Measurements from ENCODE around the gene UBR4. TPM values are rescaled to one million over a fixed set of nuclear protein-coding genes. Genes with fewer than 3 reads are reported as not detected.

Gene UBR4
- total and polyA plus RNA-seq, 2 of the 8 experiments (the other 6 are each of a cell fraction or from before 2014, with no cell fraction given): 139 to 152 TPM

DNA sequence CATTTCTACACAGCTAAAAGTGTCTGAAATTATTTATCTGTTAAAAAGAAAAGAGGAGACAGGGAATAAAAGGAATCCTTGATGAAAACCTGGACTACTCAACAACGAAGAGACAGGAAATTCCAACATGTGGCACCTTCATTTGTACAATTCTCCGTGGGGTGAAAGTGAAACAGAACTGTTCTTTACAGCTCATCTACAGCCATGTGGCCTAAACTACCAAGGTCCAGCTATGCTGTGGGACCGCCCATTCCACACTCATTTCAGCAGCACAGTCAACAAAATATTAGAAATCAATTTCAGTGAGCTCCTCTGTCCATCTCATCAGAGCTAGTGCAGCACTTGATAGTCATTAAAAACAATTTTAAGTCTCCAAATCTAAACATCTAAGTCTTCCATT, 44.0 kb downstream of the UBR4 start:
- H2AK5ac ChIP-seq (ENCODE audit: low read depth, low read length): no peak overlapping the region
- no peak overlapping the region for H3K18ac ChIP-seq (ENCODE audit: extremely low read depth, low read length)
- no peak overlapping the region for H2AFZ ChIP-seq (ENCODE audit: low read length)
- H3K23me2 ChIP-seq (ENCODE audit: low read depth, low read length): no peaks in the 10 kb centered on the region
- DNase-seq (ENCODE audit: low read depth in 1 of 2, low spot score in 2 of 2) (no peak), FAIRE-seq (no peak)
- ChIA-PET POLR2A (ENCODE audit: partially characterized antibody) (interaction anchor here (1.5 kb wide), 1 partner anchor 17 kb away, joined by 5 read pairs; no protein-coding TSS in a partner anchor), CTCF (ENCODE audit: partially characterized antibody) (interaction anchor here (0.6 to 1.8 kb wide), 6 partner anchors 10 to 75 kb away, joined by 3 to 7 read pairs (median 4); no protein-coding TSS in a partner anchor)
- H3K14ac ChIP-seq (ENCODE audit: insufficient read length): no peak overlapping the region
- 0 out of 2 replicates have a peak, but pooled peaks cover 2% of the 10 kb centered on the region for H3K79me1 ChIP-seq (ENCODE audit: low read depth, low read length)
- H3K27ac ChIP-seq (ENCODE audit: low read depth, low read length): no peak overlapping the region
- no peak overlapping the region for H3K4ac ChIP-seq (replicated peaks; ENCODE audit: insufficient read length, low read depth, low read length)
- no peak overlapping the region for H4K91ac ChIP-seq (replicated peaks; ENCODE audit: insufficient read length, low read length)
- H2BK20ac ChIP-seq (ENCODE audit: low read length): no peak overlapping the region
- H2BK12ac ChIP-seq (ENCODE audit: low read depth, low read length): no peak overlapping the region
- no peak overlapping the region for H2BK5ac ChIP-seq (ENCODE audit: low read depth, low read length)
- no peak overlapping the region for H4K8ac ChIP-seq (ENCODE audit: extremely low read depth, insufficient read depth, low read length)
- H4K5ac ChIP-seq (ENCODE audit: insufficient read length, low read depth, low read length): no peak overlapping the region
- no peaks in the 10 kb centered on the region for H3K4me1 ChIP-seq (replicated peaks in 1 of 4; ENCODE audit: control insufficient read depth in 3 of 4, insufficient read depth in 4 of 4, low read length in 3 of 4)
- H3K4me3 ChIP-seq (ENCODE audit: extremely low read depth in 1 of 4, insufficient read depth in 2 of 4, low read depth in 3 of 4, low read length in 4 of 4): no peak overlapping the region
- peaks cover 2 to 3% of the 10 kb centered on the region in 2 experiments for H4K20me1 ChIP-seq (replicated peaks in 1 of 2; ENCODE audit: control insufficient read depth in 1 of 2, insufficient read depth in 2 of 2, low read length in 2 of 2)
- no peak overlapping the region for H3K4me2 ChIP-seq (ENCODE audit: insufficient read depth in 1 of 2, low read depth in 2 of 2, low read length in 2 of 2)
- no peak overlapping the region for H3K9ac ChIP-seq (replicated peaks in 1 of 4; ENCODE audit: extremely low read depth in 1 of 4, low read depth in 3 of 4, low read length in 3 of 4)
- H3K27me3 ChIP-seq (replicated peaks in 1 of 4; ENCODE audit: control insufficient read depth in 3 of 4, extremely low read depth in 1 of 4, insufficient read depth in 3 of 4, low read length in 3 of 4): no peaks in the 10 kb centered on the region
- H3K56ac ChIP-seq (replicated peaks; ENCODE audit: insufficient read length, low read depth, low read length): no peak overlapping the region
- no peak overlapping the region for H2BK120ac ChIP-seq (replicated peaks; ENCODE audit: low read depth, low read length)
- no peaks in the 10 kb centered on the region for H3K9me3 ChIP-seq (ENCODE audit: insufficient read depth in 2 of 2, low read depth in 1 of 2, low read length in 1 of 2)
- 84% methylated on average over 3 of the region's 3 CpGs; no CpG with 5 or more reads in 1 of the 2 experiments for WGBS, 2 experiments (ENCODE audit: extremely low coverage in 1 of 2, insufficient coverage in 1 of 2, insufficient read length in 1 of 2, insufficient replicate concordance in 2 of 2, low coverage in 1 of 2, low lambda C conversion rate in 2 of 2, missing lambda C conversion rate in 1 of 2)
- no peaks in the 10 kb centered on the region for H3K79me2 ChIP-seq (ENCODE audit: control insufficient read depth in 1 of 2, insufficient read depth in 2 of 2, low read length in 2 of 2)
- H3K36me3 ChIP-seq (ENCODE audit: control insufficient read depth in 2 of 4, insufficient read depth in 4 of 4, low read length in 3 of 4): peaks cover 69 to 98% (median 93%) of the 10 kb centered on the region in 4 experiments
- H2BK15ac ChIP-seq (ENCODE audit: low read length): no peak overlapping the region
- H3K23ac ChIP-seq (ENCODE audit: insufficient read length): no peak overlapping the region
- no peak for TF ChIP-seq PHF8 (conservative IDR thresholded peaks at IDR 0.05; ENCODE audit: low read depth, low read length)
- TF ChIP-seq NRF1 (IDR thresholded peaks at IDR 0.05; ENCODE audit: low read depth, low read length): no peak
- TF ChIP-seq JUND (IDR thresholded peaks at IDR 0.05; ENCODE audit: low read length): no peak
- TF ChIP-seq RBBP5 (IDR thresholded peaks at IDR 0.05; ENCODE audit: borderline replicate concordance, low read depth, low read length): no peak
